Gastrocnemius medialis (tissue), 4 donors: ENCODE data around the gene MROH2A.

Experiments used
- CTCF ChIP-seq, 5 experiments: fragments of 450-650 bp in 3 of 5; fragments of 200-600 bp in 2 of 5; sonication (generic) in 2 of 5; IDR thresholded peaks in 4 of 5; conservative IDR thresholded peaks in 1 of 5; 1 replicate in 4 of 5; 2 replicates in 1 of 5; pipeline ENCODE4 v1.5.1; 2016 to 2019; ENCODE audit warnings: antibody characterized with exemption in 5 of 5, mild to moderate bottlenecking in 3 of 5, moderate library complexity in 3 of 5
- POLR2A ChIP-seq, 2 donors: fragments of 450-650 bp; IDR thresholded peaks; one replicate each; pipeline ENCODE4 v1.6.1; 2017; ENCODE audit warnings: antibody characterized with exemption in 2 of 2, mild to moderate bottlenecking in 2 of 2, moderate library complexity in 2 of 2

DNA sequence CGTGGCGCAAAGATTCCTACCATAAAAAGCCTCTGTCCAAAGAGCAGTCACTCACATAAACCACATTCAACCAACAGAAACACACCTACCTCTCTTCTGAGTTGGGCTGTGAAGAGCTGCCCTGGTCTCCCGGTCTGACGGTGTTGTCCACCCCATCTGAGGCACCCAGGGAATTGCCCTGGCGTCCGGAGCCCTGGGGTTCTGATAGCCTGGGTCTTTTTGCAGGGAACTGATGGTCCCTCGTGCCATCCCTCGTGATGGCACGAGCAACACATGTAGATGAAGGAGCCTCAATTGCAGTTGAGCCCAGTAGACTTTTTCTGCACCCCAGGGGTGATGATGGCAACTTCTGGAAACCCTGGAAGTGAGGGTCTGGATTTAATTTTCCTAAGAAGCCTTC, 62.4 kb downstream of the MROH2A start:
- no peak for TF ChIP-seq CTCF (IDR thresholded peaks at IDR 0.05 in 4 of 5, conservative IDR thresholded peaks at IDR 0.05 in 1 of 5)
- no peak for TF ChIP-seq POLR2A (IDR thresholded peaks at IDR 0.05)
